GM23338 (cell line): ENCODE measurements around the gene DNAL4.

ENCODE experiments used
- CTCF ChIP-seq, 2 experiments: fragments of 200-600 bp in 1 of 2; sonication (generic) in 1 of 2; conservative IDR thresholded peaks; 2 replicates each; pipeline versions ENCODE4 v1.5.1 to v1.6.1; 2016 to 2017; ENCODE audit warnings: antibody characterized with exemption in 2 of 2, low read depth in 2 of 2, mild to moderate bottlenecking in 2 of 2, moderate library complexity in 1 of 2
- EZH2 ChIP-seq: fragments of 200-600 bp; sonication (generic); IDR thresholded peaks from one replicate; pipeline ENCODE4 v1.8.0; 2017; ENCODE audit warnings: antibody characterized with exemption, mild to moderate bottlenecking, low read depth; ENCODE audit not compliant: unreplicated experiment
- POLR2AphosphoS5 ChIP-seq: IDR thresholded peaks from 2 replicates; pipeline ENCODE4 v1.6.1; 2016; ENCODE audit warnings: antibody characterized with exemption, low read depth
- ZNF114 ChIP-seq: fragments of 250-450 bp; sonication (Bioruptor Pico); IDR thresholded peaks from 2 replicates; pipeline ENCODE4 v1.5.0; 2020; ENCODE audit warnings: mild to moderate bottlenecking, moderate library complexity
- ZNF331 ChIP-seq: fragments of 250-450 bp; sonication (Bioruptor Pico); IDR thresholded peaks from 2 replicates; pipeline ENCODE4 v1.5.0; 2020; ENCODE audit warnings: low read depth, mild to moderate bottlenecking, moderate library complexity

GRCh38 chr22:38736257-38736570 is 57.7 kb downstream of the DNAL4 start:
- TF ChIP-seq CTCF (conservative IDR thresholded peaks at IDR 0.05; ENCODE audit: low read depth in 2 of 2), result no peak
- no peak for TF ChIP-seq POLR2AphosphoS5
- no peak for TF ChIP-seq EZH2
- TF ChIP-seq ZNF331, result no peak
- TF ChIP-seq ZNF114 (CRISPR knock-in tag), result no peak
